ENCODE results near the gene CXCL1.

GRCh38 chr4:73860181-73860580 lies 9.0 kb upstream of the CXCL1 start:
- TF ChIP-seq CTCF (IDR thresholded peaks at IDR 0.05) = no peak
- TF ChIP-seq POLR2A (IDR thresholded peaks at IDR 0.05) = no peak
